GM19397 (cell line): Measurements from ENCODE around the gene MYBPH.

Experiments
- ATAC-seq: cut with Tn5 transposase; IDR thresholded peaks from one replicate; pipeline ENCODE4 v1.9.1; 2021; ENCODE audit warnings: mild to moderate bottlenecking, moderate library complexity; ENCODE audit not compliant: unreplicated experiment

Gene MYBPH

GRCh38 chr1:203150511-203151297, 24.9 kb downstream of the MYBPH start:
- ATAC-seq = no peak

- no peak for ATAC-seq
These were observed 26.3 kb downstream of the MYBPH start for GRCh38 chr1:203149188-203149840.

GRCh38 chr1:203148579-203148978, 27.0 kb downstream of the MYBPH start:
- no peak for ATAC-seq

- ATAC-seq = no peak
These were observed 27.5 kb downstream of the MYBPH start for GRCh38 chr1:203148127-203148526.

DNA sequence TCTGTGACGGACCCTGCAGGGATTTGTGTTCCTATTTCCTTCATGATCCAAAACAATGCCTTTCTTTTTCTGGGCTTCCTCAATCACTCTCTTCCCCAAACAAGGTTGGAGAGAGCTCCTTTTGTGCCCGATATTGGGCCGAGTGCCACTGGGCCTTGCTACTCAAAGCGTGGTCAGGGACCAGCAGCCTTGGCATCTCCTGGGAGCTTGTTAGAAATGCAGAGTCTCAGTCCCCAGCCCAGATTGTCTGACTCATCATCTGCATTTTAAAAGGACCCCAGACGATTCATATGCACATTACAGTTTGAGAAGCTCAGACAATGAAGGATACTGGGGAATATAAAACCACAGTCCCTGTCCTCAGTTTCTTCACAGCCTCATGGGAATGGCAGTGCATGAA, 28.2 kb downstream of the MYBPH start:
- no peak for ATAC-seq

DNA sequence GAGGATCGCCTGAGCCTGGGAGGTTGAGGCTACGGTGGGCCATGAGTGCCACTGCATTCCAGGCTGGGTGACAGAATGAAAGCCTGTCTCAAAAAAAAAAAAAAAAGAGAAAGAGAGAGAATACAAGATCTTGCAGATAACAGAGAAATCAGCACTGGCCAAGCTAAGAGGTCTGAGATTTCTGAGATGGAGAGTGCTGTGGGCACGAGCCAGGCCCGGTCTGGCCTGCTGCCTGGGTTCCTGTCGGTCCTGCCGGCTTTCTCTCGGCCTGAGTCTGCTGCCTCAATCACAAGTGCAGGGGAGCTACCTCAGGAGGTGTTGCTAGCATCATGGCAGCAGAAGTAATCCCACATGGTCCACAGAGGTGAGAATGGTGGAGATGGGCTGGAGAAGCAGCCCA, 29.1 kb downstream of the MYBPH start:
- ATAC-seq = no peak

- ATAC-seq = no peak
These were observed 29.6 kb downstream of the MYBPH start for GRCh38 chr1:203146042-203146369.

DNA sequence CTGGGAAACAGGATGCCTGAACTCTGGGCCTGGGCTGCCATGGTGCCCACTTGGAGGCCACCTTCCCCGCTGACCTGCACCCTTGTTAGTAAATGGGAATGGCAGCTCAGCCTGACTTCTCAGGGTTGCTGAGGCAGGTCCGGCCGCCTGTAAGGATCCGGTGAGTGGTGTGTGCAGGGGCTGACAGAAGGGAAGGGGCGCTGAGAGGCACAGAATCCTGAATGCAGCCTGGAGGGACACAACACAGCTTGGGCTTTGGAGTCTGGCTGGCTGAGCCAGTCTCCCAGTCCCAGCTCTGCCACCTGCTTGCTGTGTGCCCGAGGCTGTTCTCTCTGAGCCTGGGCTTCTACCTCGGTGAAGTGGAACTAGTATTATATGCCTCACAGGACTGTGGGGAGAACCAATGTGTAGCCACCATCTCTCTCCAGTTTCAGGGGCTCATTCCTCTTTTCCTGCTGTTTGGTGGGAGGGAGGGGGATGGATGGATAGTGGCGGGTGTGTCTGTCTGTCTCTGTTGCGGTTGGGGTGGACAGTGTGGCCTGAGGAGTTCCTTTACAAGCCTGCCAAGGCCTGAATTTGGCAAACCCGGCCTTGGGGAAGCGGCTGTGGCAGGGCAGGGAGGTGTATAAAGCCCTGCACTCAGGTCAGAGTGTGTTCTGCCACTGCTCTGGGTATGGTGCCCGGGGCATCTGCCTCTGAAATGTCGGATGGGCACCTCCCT, 30.1 kb downstream of the MYBPH start:
- ATAC-seq = no peak

- ATAC-seq = no peak
These were observed 31.0 kb downstream of the MYBPH start for GRCh38 chr1:203144661-203145060.

DNA sequence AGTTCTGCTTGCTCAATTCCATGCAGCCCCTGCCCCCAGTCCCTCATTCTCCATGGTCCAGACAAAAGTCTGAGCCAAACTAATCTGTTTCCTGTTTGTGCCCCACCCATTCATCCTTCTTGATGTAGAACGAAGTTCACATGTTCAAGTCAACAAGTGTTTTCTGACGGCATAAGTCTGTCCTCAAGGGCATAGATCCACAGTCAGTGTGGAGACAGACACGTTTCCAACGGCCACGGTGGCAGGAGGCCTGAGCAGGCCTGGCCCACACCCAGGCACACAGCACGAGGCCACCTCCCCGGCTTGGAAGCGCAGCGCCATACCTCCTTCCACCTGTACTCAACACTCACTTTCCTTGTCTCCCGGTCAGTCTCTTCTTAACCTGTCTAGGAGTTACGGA, 32.0 kb downstream of the MYBPH start:
- ATAC-seq = no peak

- ATAC-seq = no peak
These were observed 32.8 kb downstream of the MYBPH start for GRCh38 chr1:203142684-203143408.

DNA sequence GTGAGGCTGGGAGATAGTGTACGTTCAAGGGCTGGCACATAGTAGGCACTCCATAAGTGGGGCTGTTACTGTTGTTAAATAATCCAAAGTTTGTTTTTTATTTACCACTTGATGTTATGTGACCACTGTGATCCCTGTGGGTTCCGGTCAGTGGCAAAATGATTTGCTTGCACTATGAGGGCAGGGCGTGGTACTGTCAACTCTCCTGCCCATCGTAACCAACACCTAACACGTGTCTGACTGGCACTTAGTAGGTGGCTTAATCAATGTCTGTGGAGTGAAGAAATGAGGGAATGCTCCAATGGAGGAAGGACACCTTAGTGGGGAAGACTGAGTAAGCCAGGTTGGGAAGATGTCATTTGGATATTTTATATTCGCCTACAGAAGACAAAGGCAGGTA, 33.5 kb downstream of the MYBPH start:
- no peak for ATAC-seq

DNA sequence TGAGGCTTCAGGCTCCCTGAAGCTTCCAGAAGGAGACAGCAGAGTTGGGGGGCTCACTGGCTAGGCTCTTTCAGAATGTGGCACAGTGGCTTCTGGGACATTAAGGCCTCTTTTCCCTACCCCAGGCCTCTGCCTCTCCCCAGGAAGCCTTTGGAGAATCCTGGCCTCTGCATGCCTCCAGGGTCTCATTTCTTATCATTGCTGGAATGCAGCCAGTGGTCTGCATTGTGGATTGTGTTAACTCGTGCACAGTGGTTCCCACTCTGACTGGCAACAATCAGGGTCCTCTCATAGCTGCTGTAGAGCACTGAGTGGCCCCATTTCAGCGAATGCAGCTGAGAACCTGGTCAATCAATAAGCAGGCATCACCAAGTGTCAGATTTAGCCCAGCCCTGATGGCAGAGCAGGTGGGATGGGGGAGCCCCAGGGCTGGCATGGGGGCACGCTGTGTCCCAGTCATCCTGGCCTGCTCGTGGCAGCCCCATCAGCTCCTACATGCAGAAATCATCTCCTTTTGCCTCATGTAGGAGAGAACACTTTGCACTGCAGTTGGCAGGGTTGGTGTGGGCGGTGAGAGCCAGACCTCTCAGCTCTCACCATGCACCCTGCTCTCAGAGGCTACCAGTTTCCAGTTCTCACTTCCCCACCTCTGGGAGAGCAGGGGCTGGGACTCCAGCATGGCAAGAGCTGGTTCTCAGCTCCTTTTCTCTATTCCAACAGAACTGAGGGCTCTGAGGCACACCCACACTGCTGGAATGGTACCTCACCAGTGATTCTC, 34.7 kb downstream of the MYBPH start:
- ATAC-seq = no peak

- ATAC-seq = no peak
These were observed 35.6 kb downstream of the MYBPH start for GRCh38 chr1:203139976-203140475.

DNA sequence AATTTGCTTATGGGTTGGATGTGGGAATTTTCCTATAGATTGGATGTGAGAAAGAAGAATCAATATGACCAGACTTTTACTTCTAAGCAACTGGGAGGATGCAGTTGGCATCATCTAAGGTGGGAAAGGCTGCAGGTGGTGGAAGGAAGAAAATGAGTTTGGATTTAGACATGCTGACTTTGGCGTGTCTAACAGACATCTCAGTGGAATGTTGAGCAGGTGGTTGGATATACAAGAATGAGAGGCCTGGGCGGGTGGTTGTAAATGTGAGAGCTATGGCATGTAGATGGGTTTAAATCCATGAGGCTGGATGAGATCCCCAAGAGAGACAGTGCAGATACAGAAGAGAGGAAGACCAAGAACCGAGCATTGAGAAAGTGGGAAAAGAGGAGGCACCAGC, 37.6 kb downstream of the MYBPH start:
- no peak for ATAC-seq

DNA sequence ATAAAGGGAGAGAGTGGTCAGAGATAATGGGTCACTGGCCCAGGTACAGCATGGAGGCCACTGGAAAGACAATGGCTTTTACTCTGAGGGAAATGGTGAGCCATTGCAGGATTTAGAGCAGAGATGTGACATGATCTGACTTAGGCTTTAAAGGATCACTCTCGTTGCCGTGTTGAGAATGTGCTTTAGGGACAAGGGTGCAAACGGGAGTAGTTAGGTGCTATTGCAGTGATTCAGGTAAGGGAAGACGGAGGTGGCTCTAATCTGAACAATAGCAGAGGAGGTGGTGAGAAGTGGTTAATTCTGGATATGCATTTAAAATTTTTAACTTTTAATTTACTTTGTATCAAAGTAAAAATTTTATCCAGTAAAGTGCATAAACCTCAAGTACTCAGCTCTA, 38.3 kb downstream of the MYBPH start:
- no peak for ATAC-seq

DNA sequence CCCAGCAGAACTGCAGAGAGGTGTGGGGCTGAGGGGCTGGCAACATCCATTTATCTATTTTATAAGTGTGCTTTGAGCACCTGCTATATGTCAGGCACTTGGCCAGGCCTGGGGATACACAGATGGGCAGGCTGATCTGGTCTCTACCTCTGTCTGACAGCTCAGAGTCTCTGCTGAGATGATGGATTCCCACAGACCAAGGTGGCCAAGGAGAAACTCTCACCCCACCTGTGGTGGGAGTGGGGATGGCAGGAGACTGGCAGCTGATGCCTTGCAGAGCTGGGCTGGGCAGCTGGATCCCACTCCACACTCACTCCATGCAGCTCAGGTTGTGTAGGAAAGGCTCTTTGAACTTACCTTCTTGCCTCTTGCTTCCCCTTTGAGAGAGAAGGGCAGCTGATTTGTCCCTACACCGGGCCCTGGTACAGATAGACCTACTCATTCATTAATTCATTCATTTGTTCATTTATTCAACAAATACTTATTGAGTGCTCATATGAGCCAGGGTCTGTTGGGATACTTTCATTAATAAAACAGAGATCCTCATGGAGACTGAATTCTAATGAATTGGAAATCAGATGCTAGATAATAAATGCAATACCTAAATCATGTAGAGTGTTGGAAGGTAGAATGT, 39.1 kb downstream of the MYBPH start:
- no peak for ATAC-seq

DNA sequence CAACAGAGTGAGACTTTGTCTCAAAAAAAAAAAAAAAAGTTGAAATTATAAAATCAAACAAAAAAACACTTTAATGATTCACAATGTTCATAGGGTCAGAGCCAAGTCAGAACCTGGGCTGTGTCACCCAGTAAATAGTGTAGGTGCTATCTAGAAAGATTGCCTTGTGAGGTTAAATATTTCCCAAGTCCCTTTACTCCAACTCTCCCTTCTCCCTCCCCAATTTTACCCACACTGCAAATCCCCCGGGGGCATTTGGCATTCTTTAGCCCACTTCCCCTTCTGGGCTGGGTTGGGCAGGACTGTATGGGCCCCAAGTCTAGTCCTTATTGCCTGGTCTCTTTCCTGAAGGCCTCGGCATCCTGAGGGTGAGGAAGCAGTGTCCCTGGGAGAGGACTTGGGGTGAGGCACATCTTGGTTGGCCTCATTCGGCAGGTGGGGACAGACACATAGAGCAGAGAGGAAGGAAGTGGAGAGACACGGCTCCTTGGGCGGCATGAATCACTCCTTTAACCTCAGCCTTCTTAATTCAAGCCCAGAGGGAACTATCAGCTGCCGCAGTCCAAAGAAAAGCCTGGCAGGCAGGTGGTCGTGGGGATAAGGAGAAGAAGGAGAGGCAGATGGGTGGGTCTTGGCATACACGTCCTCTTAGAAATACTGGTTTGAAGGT, 39.9 kb downstream of the MYBPH start:
- ATAC-seq = no peak

DNA sequence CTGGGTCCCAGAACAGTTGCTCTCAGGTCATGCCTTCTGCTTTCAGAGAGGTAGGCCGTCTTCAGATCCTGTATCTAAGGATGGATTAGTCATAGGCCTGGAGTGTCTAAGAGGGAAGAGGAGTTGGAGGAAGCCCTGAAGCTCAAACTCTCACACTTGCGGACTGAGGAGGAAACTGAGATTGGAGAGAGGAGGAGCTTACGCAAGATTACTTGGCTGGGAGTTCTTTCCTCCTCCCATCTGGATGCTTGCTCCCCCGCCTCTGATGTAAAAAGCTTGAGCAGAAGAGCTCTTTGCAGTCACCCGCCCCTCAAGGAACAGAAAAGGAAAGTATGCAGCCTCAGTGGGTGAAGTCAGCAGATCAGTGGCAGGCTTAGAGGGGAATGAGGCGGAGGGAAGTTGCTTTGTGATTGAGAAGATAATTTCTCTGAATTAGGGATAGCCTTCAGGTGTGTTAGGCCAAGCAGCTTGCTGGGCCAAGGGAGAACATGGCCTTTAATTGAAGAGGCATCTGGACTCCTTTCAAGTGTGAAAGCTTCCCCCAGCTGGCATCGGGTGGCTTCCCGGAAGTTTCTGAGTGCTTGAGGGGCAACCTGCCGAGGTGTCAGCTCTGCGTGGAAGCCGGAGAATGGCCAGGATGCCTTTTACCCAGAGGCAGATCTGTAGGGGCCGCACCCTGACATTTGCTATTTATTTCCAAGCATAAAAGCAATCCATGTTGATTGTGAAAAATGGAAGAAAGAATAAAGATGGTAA, 41.5 kb downstream of the MYBPH start:
- ATAC-seq = no peak
